ENCODE measurements around the gene CLEC4C. TPM values are rescaled to one million over a fixed set of nuclear protein-coding genes. Genes with fewer than 3 reads are reported as not detected.

The CLEC4C gene
- total RNA-seq, 1 donor from 2014 or later, result not detected

- no peak for DNase-seq (ENCODE audit: low spot score, unreplicated experiment)
- H3K4me3 Mint-ChIP-seq (ENCODE audit: low read depth), result no peak overlapping the region
- no peaks in the 10 kb centered on the region for H3K36me3 Mint-ChIP-seq (ENCODE audit: insufficient read depth)
- H3K9me3 Mint-ChIP-seq (ENCODE audit: low read depth), result peaks cover 3% of the 10 kb centered on the region
- H3K4me1 Mint-ChIP-seq (ENCODE audit: low read depth), result no peaks in the 10 kb centered on the region
- no peak for TF ChIP-seq CTCF (IDR thresholded peaks at IDR 0.05; ENCODE audit: unreplicated experiment)
- peaks cover 8% of the 10 kb centered on the region for H3K27me3 Mint-ChIP-seq
- H3K27ac Mint-ChIP-seq, result no peak overlapping the region
Observed at GRCh38 chr12:7705846-7706245, 41.3 kb downstream of the CLEC4C start.

DNA sequence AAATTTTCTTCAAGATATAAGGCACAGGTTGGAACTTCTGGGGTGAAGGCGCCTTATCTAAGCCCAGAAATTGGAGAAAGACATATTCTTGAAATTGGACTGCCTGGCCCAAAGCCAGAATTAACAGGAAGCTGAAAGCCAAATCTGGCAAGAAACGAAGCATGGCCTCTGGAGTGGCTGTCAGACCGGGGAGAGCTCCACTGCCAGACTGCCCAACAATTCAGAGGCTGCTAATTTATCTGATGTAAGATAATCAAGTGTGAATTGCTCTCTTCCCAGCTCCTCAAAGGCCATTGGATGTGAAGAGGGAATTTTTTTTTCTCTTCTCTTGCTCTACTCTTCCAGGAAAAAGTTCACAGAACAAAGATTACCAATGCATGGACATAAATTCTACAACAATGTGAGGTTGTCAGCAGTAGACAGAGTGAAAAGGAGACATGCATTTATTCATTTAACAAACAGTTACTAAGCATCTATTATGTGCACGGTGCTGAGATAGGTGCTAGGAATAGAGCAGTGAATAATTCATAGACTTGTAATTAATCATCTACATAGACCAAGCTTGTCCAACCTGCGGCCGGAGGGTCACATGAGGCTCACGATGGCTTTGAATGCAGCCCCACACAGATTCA is 51.5 kb downstream of the CLEC4C start, which contains the start of gene GDF3:
TSS of gene GDF3 (minus strand) at position 210 of the 632 bp plus-strand sequence. CDS start at position 163, 47 bp downstream.
- Mint-ChIP-seq H3K27ac (no peak within 1 kb of the TSS), H3K36me3 (ENCODE audit: insufficient read depth) (no peaks in the 10 kb centered on the region), H3K9me3 (ENCODE audit: low read depth) (no peaks in the 10 kb centered on the region), H3K27me3 (peaks cover 39% of the 10 kb centered on the region), H3K4me3 (ENCODE audit: low read depth) (no peak within 1 kb of the TSS), H3K4me1 (ENCODE audit: low read depth) (peaks cover 7% of the 10 kb centered on the region)
- no peak for TF ChIP-seq CTCF (IDR thresholded peaks at IDR 0.05; ENCODE audit: unreplicated experiment)
- DNase-seq (ENCODE audit: low spot score, unreplicated experiment), result no peak

- Mint-ChIP-seq H3K4me3 (ENCODE audit: low read depth) (no peak overlapping the region), H3K9me3 (ENCODE audit: low read depth) (no peaks in the 10 kb centered on the region), H3K36me3 (ENCODE audit: insufficient read depth) (no peaks in the 10 kb centered on the region), H3K27ac (no peak overlapping the region), H3K27me3 (peaks cover 39% of the 10 kb centered on the region), H3K4me1 (ENCODE audit: low read depth) (peaks cover 7% of the 10 kb centered on the region)
- DNase-seq (ENCODE audit: low spot score, unreplicated experiment), result no peak
- no peak for TF ChIP-seq CTCF (IDR thresholded peaks at IDR 0.05; ENCODE audit: unreplicated experiment)
Observed at GRCh38 chr12:7695237-7695560, 52.0 kb downstream of the CLEC4C start.

- no peaks in the 10 kb centered on the region for H3K9me3 Mint-ChIP-seq (ENCODE audit: low read depth)
- H3K27me3 Mint-ChIP-seq, result peaks cover 39% of the 10 kb centered on the region
- peaks cover 7% of the 10 kb centered on the region for H3K4me1 Mint-ChIP-seq (ENCODE audit: low read depth)
- H3K4me3 Mint-ChIP-seq (ENCODE audit: low read depth), result no peak overlapping the region
- no peaks in the 10 kb centered on the region for H3K36me3 Mint-ChIP-seq (ENCODE audit: insufficient read depth)
- DNase-seq (ENCODE audit: low spot score, unreplicated experiment), result no peak
- no peak for TF ChIP-seq CTCF (IDR thresholded peaks at IDR 0.05; ENCODE audit: unreplicated experiment)
- H3K27ac Mint-ChIP-seq, result no peak overlapping the region
Observed at GRCh38 chr12:7694556-7695236, 52.5 kb downstream of the CLEC4C start.

DNA sequence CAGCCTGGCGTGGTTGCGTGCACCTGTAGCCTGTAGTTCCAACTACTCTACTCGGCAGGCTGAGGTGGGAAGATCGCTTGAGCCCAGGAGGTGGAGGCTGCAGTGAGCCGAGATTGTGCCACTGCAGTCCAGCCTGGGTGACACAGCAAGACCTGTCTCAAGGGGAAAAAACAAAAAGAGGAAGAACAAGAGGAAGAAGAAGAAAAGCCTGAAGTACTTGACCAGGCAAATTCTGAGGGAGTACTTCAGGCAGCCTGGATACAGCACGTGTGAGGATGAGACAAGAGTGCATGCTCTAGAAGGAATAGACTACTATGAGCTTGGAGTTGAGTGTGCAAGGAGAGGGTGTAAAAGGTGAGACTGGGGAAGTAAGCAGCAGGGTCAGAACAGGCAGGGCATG is 53.4 kb downstream of the CLEC4C start:
- H3K36me3 Mint-ChIP-seq (ENCODE audit: insufficient read depth), result no peaks in the 10 kb centered on the region
- no peaks in the 10 kb centered on the region for H3K9me3 Mint-ChIP-seq (ENCODE audit: low read depth)
- H3K27me3 Mint-ChIP-seq, result peaks cover 39% of the 10 kb centered on the region
- DNase-seq (ENCODE audit: low spot score, unreplicated experiment), result no peak
- no peak overlapping the region for H3K27ac Mint-ChIP-seq
- peaks cover 7% of the 10 kb centered on the region for H3K4me1 Mint-ChIP-seq (ENCODE audit: low read depth)
- no peak overlapping the region for H3K4me3 Mint-ChIP-seq (ENCODE audit: low read depth)
- no peak for TF ChIP-seq CTCF (IDR thresholded peaks at IDR 0.05; ENCODE audit: unreplicated experiment)
